K562 (cell line): ENCODE data around the gene ZFP69. TPM values are rescaled to one million over a fixed set of nuclear protein-coding genes. Genes with fewer than 3 reads are reported as not detected.
A peak's percentile ranks its signal among the peaks of the same experiment; 100 is the strongest.

ENCODE experiments used
- AFF1 ChIP-seq, 2 experiments: fragments of 450-650 bp; IDR thresholded peaks; 2 replicates each; pipeline ENCODE4 v1.6.1; 2018; ENCODE audit warnings: mild to moderate bottlenecking in 2 of 2, low read depth in 1 of 2; ENCODE audit not compliant: partially characterized antibody in 2 of 2
- NEUROD1 ChIP-seq: fragments of 150-350 bp; IDR thresholded peaks from 2 replicates; pipeline ENCODE4 v1.6.1; 2014; ENCODE audit warnings: borderline replicate concordance, low read length, low read depth; ENCODE audit not compliant: partially characterized antibody
- ZNF407 ChIP-seq: fragments of 450-650 bp; IDR thresholded peaks from 2 replicates; pipeline ENCODE4 v1.6.1; 2016; ENCODE audit warnings: low read depth
- polyA plus RNA-seq, 8 experiments: library from polyadenylated mRNA; depleted of rRNA in 4 of 8; stranded (reverse) in 5 of 8; unstranded in 3 of 8; fragments of >200 nt; fragmentation: Nextera tagmentation in 2 of 8; fragmentation: Illumina TruSeq in 1 of 8; extraction: Ambion mirVana in 2 of 8; extraction: Trizol in 1 of 8; gene quantifications; 2 replicates each; pipeline versions ENCODE4 v1.2.1 to v1.2.3, GENCODE V29; 2011 to 2014; ENCODE audit warnings: inconsistent platforms in 1 of 8, missing spikeins in 1 of 8
- total RNA-seq, 7 experiments: library from RNA; depleted of rRNA in 6 of 7; stranded (reverse); fragments of >200 nt in 6 of 7; fragmentation: Illumina TruSeq in 2 of 7; extraction: Trizol in 2 of 7; gene quantifications; 2 replicates each; pipeline versions ENCODE4 v1.2.1 to v1.2.3, GENCODE V29; 2011 to 2021; ENCODE audit warnings: low replicate concordance in 1 of 7

ZFP69 gene
- total and polyA plus RNA-seq, 9 of the 15 experiments (the other 6 are each of a cell fraction or from before 2014, with no cell fraction given) = 2.0 to 8.4 (median 5.7) TPM

GRCh38 chr1:40431385-40431784, 45.7 kb upstream of the ZFP69 start (continued):
- TF ChIP-seq AFF1 (IDR thresholded peaks at IDR 0.05; ENCODE audit: low read depth in 1 of 2, partially characterized antibody in 2 of 2) = no peak
- TF ChIP-seq NEUROD1 = no peak
- peak; percentile 48; the same call in 1 of the 2 replicates for TF ChIP-seq ZNF407
- TF ChIP-seq, all 486 proteins: peak for 3
